ENCODE data around the gene TRAF3. TPM values are rescaled to one million over a fixed set of nuclear protein-coding genes. Genes with fewer than 3 reads are reported as not detected.

TRAF3 gene
- total RNA-seq, 1 donor from 2014 or later: 32.3 TPM

DNA sequence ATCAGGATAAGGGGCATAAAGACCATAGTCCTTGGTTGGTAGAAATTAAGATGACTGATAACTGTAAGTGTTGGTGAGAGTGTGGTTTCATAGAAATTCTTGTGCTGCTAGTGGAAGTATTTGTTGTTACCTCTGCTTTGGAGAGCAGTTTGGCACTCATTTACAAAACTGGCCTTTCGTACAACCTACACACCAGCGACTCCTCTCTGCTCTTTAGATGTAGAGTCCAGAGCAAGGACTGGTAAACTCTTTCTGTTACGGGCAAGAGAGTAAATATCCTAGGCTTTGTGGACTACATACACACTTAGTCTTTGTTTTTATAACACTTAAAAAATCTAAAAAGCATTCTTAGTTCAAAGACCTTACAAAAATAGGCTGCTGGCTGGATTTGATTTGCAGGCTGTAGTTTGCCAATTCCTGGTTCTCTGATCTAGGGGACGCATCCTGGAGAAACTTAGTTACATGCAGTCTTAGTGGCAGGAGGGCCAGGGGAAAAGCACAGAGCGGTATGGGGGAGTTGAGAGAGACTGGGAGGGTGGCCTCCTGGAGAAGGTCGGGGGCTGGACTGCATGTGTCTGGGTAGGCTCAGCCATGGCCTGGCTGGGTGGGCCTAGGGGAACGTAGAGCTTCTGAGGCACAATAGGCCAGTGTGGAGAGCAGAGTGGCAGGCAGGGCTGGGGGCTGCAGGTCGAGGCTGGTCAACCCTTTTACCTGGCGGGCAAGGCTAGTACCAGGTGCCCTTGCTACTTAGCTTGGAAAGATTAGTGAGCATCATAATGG, 89.9 kb downstream of the TRAF3 start:
- Histone ChIP-seq H3K36me3 (ENCODE audit: control insufficient read depth, insufficient read depth, low read length) (no peaks in the 10 kb centered on the region), H3K27me3 (ENCODE audit: control insufficient read depth, insufficient read depth, low read length) (no peaks in the 10 kb centered on the region), H3K4me3 (ENCODE audit: low read depth, low read length) (no peak overlapping the region)
- no peak for DNase-seq (ENCODE audit: low read depth)
- TF ChIP-seq, protein P1, sequence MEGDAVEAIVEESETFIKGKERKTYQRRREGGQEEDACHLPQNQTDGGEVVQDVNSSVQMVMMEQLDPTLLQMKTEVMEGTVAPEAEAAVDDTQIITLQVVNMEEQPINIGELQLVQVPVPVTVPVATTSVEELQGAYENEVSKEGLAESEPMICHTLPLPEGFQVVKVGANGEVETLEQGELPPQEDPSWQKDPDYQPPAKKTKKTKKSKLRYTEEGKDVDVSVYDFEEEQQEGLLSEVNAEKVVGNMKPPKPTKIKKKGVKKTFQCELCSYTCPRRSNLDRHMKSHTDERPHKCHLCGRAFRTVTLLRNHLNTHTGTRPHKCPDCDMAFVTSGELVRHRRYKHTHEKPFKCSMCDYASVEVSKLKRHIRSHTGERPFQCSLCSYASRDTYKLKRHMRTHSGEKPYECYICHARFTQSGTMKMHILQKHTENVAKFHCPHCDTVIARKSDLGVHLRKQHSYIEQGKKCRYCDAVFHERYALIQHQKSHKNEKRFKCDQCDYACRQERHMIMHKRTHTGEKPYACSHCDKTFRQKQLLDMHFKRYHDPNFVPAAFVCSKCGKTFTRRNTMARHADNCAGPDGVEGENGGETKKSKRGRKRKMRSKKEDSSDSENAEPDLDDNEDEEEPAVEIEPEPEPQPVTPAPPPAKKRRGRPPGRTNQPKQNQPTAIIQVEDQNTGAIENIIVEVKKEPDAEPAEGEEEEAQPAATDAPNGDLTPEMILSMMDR (IDR thresholded peaks at IDR 0.05; ENCODE audit: insufficient read depth, low read length, poor library complexity, severe bottlenecking): no peak

DNA sequence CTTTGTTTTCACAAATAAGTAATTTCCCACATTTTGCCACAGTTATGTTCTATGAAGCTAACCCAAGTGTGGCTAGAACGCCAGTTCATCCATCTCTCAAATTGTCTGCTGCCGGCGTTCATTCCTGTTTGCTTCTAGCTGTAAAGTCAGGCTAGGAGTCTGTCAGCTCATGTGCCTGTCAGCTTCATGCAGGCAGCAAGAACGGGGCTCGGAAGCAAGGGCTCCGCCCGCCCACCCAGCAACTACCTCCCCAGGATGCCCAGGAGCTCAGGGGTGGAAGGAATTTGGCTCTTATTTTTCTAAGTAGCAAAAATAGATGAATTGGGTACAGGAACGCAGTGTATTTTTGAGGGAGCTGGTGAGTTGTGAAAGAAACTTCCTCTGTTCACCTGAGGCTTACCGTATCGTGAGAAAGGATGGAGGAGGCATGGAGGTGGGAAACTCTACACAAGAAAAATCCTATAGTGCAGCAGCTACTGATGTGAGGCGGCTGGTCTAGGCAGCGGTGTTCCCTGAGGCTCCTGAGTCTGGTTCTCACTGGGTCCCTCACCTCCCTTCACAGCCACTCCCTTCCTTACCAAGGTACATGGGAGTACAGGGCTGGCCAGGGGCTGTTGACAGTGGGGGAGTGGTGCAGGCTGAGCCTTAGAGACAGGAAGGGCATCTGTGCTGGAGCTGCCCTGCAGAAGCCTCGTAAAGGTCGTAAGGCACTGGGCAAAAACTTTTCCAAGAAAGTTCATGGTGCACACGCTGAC, 90.8 kb downstream of the TRAF3 start:
- no peak for DNase-seq (ENCODE audit: low read depth)
- no peaks in the 10 kb centered on the region for H3K27me3 ChIP-seq (ENCODE audit: control insufficient read depth, insufficient read depth, low read length)
- TF ChIP-seq, protein P1 (IDR thresholded peaks at IDR 0.05; ENCODE audit: insufficient read depth, low read length, poor library complexity, severe bottlenecking): no peak
- no peaks in the 10 kb centered on the region for H3K36me3 ChIP-seq (ENCODE audit: control insufficient read depth, insufficient read depth, low read length)
- no peak overlapping the region for H3K4me3 ChIP-seq (ENCODE audit: low read depth, low read length)

DNA sequence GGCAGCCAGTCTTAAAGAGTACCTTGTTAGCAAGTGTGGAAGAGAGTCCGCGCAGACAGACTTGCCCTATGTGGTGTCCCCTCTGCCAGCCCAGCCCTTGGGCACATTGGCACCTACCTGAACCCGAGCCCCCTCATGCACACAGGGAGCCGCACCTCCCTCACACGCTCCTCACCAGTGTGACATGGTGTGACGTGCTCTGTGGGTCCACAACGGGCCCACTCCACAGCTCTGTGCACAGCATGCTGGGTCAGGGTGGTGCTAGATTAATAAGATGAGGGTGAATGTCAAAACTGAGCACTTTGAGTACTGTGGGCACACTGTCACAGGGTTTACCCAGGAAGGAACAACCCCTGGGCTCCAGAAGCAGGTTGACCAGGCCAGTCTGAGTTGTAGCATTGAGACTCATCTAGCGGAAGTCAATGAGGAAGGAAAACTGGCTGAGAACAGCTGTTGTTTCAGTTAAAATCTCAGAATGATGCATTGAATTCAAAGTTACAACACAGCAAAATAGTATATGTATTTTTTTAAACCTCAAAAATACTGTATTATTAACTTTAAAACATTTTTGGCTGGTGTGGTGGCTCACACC, 91.8 kb downstream of the TRAF3 start:
- TF ChIP-seq, protein P1 (IDR thresholded peaks at IDR 0.05; ENCODE audit: insufficient read depth, low read length, poor library complexity, severe bottlenecking): no peak

DNA sequence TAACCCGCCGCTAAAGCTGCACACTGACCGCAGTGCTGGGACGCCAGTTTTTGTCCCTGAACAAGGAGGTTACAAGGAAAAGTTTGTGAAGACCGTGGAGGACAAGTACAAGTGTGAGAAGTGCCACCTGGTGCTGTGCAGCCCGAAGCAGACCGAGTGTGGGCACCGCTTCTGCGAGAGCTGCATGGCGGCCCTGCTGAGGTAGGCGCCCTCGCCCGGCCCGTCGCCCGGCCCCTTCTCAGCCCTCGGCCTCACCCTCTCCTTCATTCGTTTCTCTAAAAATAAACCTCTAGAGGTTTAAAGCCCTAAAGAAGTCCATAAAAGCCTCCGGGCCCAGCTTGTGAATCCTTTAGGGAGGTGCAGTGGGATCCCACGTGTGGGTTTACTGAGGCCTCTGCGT, 93.0 kb downstream of the TRAF3 start:
- Histone ChIP-seq H3K4me3 (ENCODE audit: low read depth, low read length) (no peak overlapping the region), H3K27me3 (ENCODE audit: control insufficient read depth, insufficient read depth, low read length) (no peaks in the 10 kb centered on the region), H3K36me3 (ENCODE audit: control insufficient read depth, insufficient read depth, low read length) (no peaks in the 10 kb centered on the region)
- TF ChIP-seq, protein P1 (IDR thresholded peaks at IDR 0.05; ENCODE audit: insufficient read depth, low read length, poor library complexity, severe bottlenecking): no peak
- DNase-seq (ENCODE audit: low read depth): no peak

More for the DNA sequence above, 91.8 kb downstream of the TRAF3 start:
- no peak for DNase-seq (ENCODE audit: low read depth)
- Histone ChIP-seq H3K27me3 (ENCODE audit: control insufficient read depth, insufficient read depth, low read length) (no peaks in the 10 kb centered on the region), H3K36me3 (ENCODE audit: control insufficient read depth, insufficient read depth, low read length) (no peaks in the 10 kb centered on the region), H3K4me3 (ENCODE audit: low read depth, low read length) (no peak overlapping the region)

DNA sequence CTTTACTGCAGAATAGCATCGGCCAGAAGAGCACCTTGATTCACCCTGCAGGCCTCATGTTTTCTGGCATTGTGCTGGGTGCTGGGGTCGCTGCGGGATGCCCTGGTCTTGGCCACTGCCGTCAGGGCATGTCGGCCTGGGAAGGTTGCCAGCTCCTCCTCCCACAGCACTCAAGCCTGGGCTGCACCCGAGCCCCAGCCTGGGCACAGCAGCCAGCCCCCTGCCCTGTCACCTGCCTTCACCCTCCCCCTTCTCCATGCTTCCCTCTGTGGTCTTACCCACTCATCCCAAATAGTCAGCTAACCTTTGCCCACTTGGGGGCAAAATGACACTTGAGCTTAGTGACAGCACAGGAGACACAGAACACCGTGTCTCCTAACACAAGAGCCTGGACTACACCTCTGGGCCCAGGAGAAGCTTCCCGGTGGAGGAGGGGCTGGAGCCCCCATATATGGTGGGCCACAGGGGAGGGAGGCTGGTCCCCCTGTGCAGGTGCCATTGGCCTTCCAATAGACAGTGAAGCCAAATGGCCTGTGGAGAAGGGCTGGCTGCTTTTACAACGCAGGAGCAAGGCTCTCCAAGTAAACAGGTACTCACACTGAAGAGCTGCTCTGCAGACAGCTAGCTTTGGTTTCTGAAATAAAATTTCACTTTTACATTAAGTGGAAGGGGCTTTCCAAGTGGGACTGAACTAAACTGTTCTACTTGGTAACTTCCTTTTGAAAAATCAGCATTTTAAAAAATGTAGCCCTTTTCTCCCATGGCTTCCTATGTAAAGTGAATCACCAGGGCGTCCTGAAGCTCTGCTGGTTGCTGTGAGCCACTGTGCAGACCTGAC, 94.0 kb downstream of the TRAF3 start:
- Histone ChIP-seq H3K36me3 (ENCODE audit: control insufficient read depth, insufficient read depth, low read length) (peaks cover under 1% of the 10 kb centered on the region), H3K4me3 (ENCODE audit: low read depth, low read length) (no peak overlapping the region)

More for the DNA sequence above, 94.0 kb downstream of the TRAF3 start:
- TF ChIP-seq, protein P1 (IDR thresholded peaks at IDR 0.05; ENCODE audit: insufficient read depth, low read length, poor library complexity, severe bottlenecking): no peak
- H3K27me3 ChIP-seq (ENCODE audit: control insufficient read depth, insufficient read depth, low read length): no peaks in the 10 kb centered on the region
- no peak for DNase-seq (ENCODE audit: low read depth)

All from kidney epithelial cell (primary cell).